Subcutaneous abdominal adipose tissue (tissue), 5 donors: ENCODE measurements around the gene SORBS1.

ENCODE experiments used
- H3K27ac ChIP-seq: one replicate; pipeline ENCODE4 v1.7.0; 2013; ENCODE audit warnings: low read depth, mild to moderate bottlenecking, inconsistent platforms, low read length, moderate library complexity
- H3K27me3 ChIP-seq, 5 donors: one replicate each; pipeline ENCODE4 v1.7.0; 2013; ENCODE audit warnings: low read length in 5 of 5, inconsistent platforms in 1 of 5; ENCODE audit not compliant: control insufficient read depth in 5 of 5, insufficient read depth in 4 of 5
- H3K36me3 ChIP-seq, 5 donors: one replicate each; pipeline ENCODE4 v1.7.0; 2013; ENCODE audit warnings: low read length in 5 of 5; ENCODE audit not compliant: control insufficient read depth in 5 of 5, insufficient read depth in 5 of 5
- H3K4me1 ChIP-seq, 5 donors: one replicate each; pipeline ENCODE4 v1.7.0; 2013; ENCODE audit warnings: low read length in 5 of 5, mild to moderate bottlenecking in 3 of 5, moderate library complexity in 1 of 5; ENCODE audit not compliant: control insufficient read depth in 5 of 5, insufficient read depth in 5 of 5
- H3K4me3 ChIP-seq, 5 donors: one replicate each; pipeline ENCODE4 v1.7.0; 2013; ENCODE audit warnings: low read length in 5 of 5, low read depth in 1 of 5
- H3K9ac ChIP-seq, 5 donors: one replicate each; pipeline ENCODE4 v1.7.0; 2013; ENCODE audit warnings: low read length in 5 of 5, mild to moderate bottlenecking in 4 of 5, moderate library complexity in 3 of 5
- H3K9me3 ChIP-seq, 5 donors: one replicate each; pipeline ENCODE4 v1.7.0; 2013; ENCODE audit warnings: low read length in 5 of 5; ENCODE audit not compliant: control insufficient read depth in 5 of 5
- donor health status: healthy.
- donor health status: healthy.
- donor health status: healthy.
- donor health status: healthy.
- donor health status: healthy.

SORBS1 gene

GRCh38 chr10:95312986-95313495, 248.1 kb downstream of the SORBS1 start:
- Histone ChIP-seq H3K4me1 (peaks cover 0 to 7% (median 5%) of the 10 kb centered on the region in 5 donors), H3K27me3 (no peaks in the 10 kb centered on the region), H3K4me3 (no peak overlapping the region), H3K9ac (no peak overlapping the region), H3K27ac (no peak overlapping the region), H3K36me3 (peaks cover 23 to 57% (median 41%) of the 10 kb centered on the region in 5 donors), H3K9me3 (no peaks in the 10 kb centered on the region)

- H3K27me3 ChIP-seq = no peaks in the 10 kb centered on the region
- no peaks in the 10 kb centered on the region for H3K9me3 ChIP-seq
- H3K4me3 ChIP-seq = no peak overlapping the region
- H3K36me3 ChIP-seq = peaks cover 23 to 51% (median 40%) of the 10 kb centered on the region in 5 donors
- no peak overlapping the region for H3K27ac ChIP-seq
- peaks cover 0 to 7% (median 5%) of the 10 kb centered on the region in 5 donors for H3K4me1 ChIP-seq
- no peak overlapping the region for H3K9ac ChIP-seq
These were observed 248.9 kb downstream of the SORBS1 start for GRCh38 chr10:95312257-95312656.

DNA sequence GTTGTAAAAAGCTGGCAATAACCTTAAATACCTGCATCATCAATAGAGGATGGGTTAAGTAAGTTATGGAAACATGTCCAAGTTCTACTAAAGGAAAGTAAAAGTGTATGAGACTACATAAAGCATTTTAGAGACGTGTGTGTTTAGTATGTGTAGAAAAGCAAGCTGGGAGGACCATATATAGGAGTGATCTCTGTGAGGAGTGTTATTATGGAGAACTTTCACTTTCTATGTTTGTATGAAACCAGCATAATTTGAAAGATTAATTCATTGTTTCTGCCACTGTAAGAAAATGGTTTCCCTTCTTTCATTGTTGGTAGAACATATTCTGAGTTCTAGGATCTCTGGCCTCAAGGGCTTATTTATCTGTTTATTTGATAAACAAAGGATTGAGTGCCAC, 251.2 kb downstream of the SORBS1 start:
- no peaks in the 10 kb centered on the region for H3K27me3 ChIP-seq
- peaks cover 18 to 31% (median 21%) of the 10 kb centered on the region in 5 donors for H3K36me3 ChIP-seq
- no peaks in the 10 kb centered on the region for H3K9me3 ChIP-seq
- no peak overlapping the region for H3K27ac ChIP-seq
- peaks cover 0 to 7% (median 2%) of the 10 kb centered on the region in 5 donors for H3K4me1 ChIP-seq
- no peak overlapping the region for H3K9ac ChIP-seq
- no peak overlapping the region for H3K4me3 ChIP-seq

GRCh38 chr10:95308389-95309302, 252.5 kb downstream of the SORBS1 start:
- Histone ChIP-seq H3K4me1 (peaks cover 0 to 7% (median 2%) of the 10 kb centered on the region in 5 donors), H3K9me3 (no peaks in the 10 kb centered on the region), H3K9ac (no peak overlapping the region), H3K4me3 (no peak overlapping the region), H3K27me3 (no peaks in the 10 kb centered on the region), H3K27ac (peak overlapping the region; percentile 69), H3K36me3 (peaks cover 8 to 18% (median 12%) of the 10 kb centered on the region in 5 donors)

DNA sequence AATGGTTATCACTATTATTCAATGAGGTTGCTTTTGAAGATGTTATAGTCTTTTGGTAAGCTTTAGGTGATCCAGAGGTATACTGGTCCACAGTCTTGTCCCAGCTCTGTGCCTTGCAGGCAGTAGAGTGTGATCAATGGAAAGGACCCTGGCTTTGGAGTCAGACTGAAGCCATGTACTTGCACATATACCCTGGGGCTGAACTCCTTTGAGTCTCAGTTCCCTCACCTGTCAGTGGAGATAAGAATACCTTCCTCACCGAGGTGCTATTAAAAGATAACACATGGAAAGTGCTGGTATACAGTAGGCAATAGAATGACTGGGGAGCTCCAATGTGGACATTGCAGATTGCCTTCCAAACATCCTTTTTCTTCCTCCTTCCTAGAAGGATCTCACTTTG, 254.3 kb downstream of the SORBS1 start:
- H3K4me3 ChIP-seq = no peak overlapping the region
- H3K4me1 ChIP-seq = peaks cover 0 to 5% (median 0%) of the 10 kb centered on the region in 5 donors
- H3K27me3 ChIP-seq = no peaks in the 10 kb centered on the region
- H3K9me3 ChIP-seq = no peaks in the 10 kb centered on the region
- peaks cover 0 to 4% (median 0%) of the 10 kb centered on the region in 5 donors for H3K36me3 ChIP-seq
- H3K9ac ChIP-seq = no peak overlapping the region
- H3K27ac ChIP-seq = no peak overlapping the region

GRCh38 chr10:95306318-95306650, 254.9 kb downstream of the SORBS1 start:
- no peak overlapping the region for H3K27ac ChIP-seq
- no peaks in the 10 kb centered on the region for H3K36me3 ChIP-seq
- H3K9ac ChIP-seq = no peak overlapping the region
- H3K4me3 ChIP-seq = no peak overlapping the region
- no peaks in the 10 kb centered on the region for H3K27me3 ChIP-seq
- H3K9me3 ChIP-seq = no peaks in the 10 kb centered on the region
- peaks cover 0 to 5% (median 0%) of the 10 kb centered on the region in 5 donors for H3K4me1 ChIP-seq

- no peaks in the 10 kb centered on the region for H3K27me3 ChIP-seq
- H3K4me1 ChIP-seq = peaks cover 0 to 5% (median 0%) of the 10 kb centered on the region in 5 donors
These were observed 255.4 kb downstream of the SORBS1 start for GRCh38 chr10:95305606-95306317.

DNA sequence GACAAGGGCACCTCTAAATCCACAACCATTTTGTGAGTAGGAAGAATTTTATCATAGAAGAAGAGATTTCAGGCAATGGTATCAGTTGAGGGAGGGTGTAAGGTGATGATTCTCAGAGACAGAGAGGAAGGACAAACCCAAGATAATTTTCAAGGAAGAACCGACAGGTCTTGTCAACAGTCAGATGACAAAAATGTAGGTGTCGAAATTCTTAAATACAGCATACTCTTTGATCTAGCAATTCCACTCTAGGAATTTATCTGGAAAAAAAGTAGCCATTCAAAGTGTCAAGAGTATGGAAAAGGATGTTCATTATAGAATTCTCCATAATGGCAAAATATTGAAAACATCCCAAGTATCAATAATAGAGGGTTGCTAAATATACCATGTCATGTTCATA, 256.2 kb downstream of the SORBS1 start:
- H3K9me3 ChIP-seq = no peaks in the 10 kb centered on the region
- H3K36me3 ChIP-seq = no peaks in the 10 kb centered on the region
- no peak overlapping the region for H3K9ac ChIP-seq
- H3K27me3 ChIP-seq = no peaks in the 10 kb centered on the region
- no peak overlapping the region for H3K4me3 ChIP-seq
- no peak overlapping the region for H3K27ac ChIP-seq
- H3K4me1 ChIP-seq = peaks cover 0 to 5% (median 0%) of the 10 kb centered on the region in 5 donors

More at GRCh38 chr10:95305606-95306317, 255.4 kb downstream of the SORBS1 start:
- Histone ChIP-seq H3K9ac (no peak overlapping the region), H3K27ac (no peak overlapping the region), H3K4me3 (no peak overlapping the region), H3K9me3 (no peaks in the 10 kb centered on the region), H3K36me3 (no peaks in the 10 kb centered on the region)

DNA sequence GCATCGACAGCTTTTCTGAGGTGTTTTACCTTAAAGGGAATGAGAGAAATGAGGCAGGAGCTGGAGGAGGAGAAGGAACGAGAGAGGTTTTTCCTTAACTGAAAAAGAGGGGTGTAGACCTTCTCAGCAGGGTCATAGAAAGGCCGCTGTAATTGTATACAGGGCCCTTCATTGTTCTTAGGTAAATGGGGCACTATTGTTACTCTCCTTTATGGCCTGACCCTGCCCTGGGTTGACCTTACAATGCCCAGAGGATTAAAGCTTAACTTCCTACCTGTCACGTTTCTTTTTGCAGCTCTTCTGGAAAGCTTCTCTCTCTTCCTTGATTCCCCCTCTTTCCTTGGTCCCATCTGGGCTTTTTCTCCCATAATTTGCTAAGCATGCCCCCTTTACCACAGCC, 256.7 kb downstream of the SORBS1 start:
- H3K36me3 ChIP-seq = no peaks in the 10 kb centered on the region
- no peak overlapping the region for H3K4me3 ChIP-seq

GRCh38 chr10:95303950-95304349, 257.2 kb downstream of the SORBS1 start:
- peaks cover 0 to 5% (median 0%) of the 10 kb centered on the region in 5 donors for H3K4me1 ChIP-seq
- no peaks in the 10 kb centered on the region for H3K27me3 ChIP-seq
- no peaks in the 10 kb centered on the region for H3K9me3 ChIP-seq
- no peaks in the 10 kb centered on the region for H3K36me3 ChIP-seq
- H3K4me3 ChIP-seq = no peak overlapping the region
- no peak overlapping the region for H3K9ac ChIP-seq
- no peak overlapping the region for H3K27ac ChIP-seq

More for the DNA sequence above, 256.7 kb downstream of the SORBS1 start:
- Histone ChIP-seq H3K27ac (no peak overlapping the region), H3K4me1 (peaks cover 0 to 5% (median 0%) of the 10 kb centered on the region in 5 donors), H3K27me3 (no peaks in the 10 kb centered on the region), H3K9ac (no peak overlapping the region), H3K9me3 (no peaks in the 10 kb centered on the region)
